HepG2 (cell line): ENCODE measurements around the gene ADGRL1. TPM values are rescaled to one million over a fixed set of nuclear protein-coding genes. Genes with fewer than 3 reads are reported as not detected.

Source experiments
- CC2D1A ChIP-seq: sonication (generic); formaldehyde crosslinking; IDR thresholded peaks from 2 replicates; pipeline ENCODE4 v1.8.1; 2023; ENCODE audit warnings: mild to moderate bottlenecking, missing genetic modification reagents
- CSRNP1 ChIP-seq: sonication (generic); formaldehyde crosslinking; IDR thresholded peaks from 2 replicates; pipeline ENCODE4 v1.8.1; 2023; ENCODE audit warnings: mild to moderate bottlenecking, missing genetic modification reagents
- FOSL2 ChIP-seq: sonication (generic); formaldehyde crosslinking; IDR thresholded peaks from 2 replicates; pipeline ENCODE4 v1.4.0; 2020; ENCODE audit warnings: missing genetic modification reagents
- GTF2F1 ChIP-seq: fragments of 150-350 bp; IDR thresholded peaks from 2 replicates; pipeline ENCODE4 v1.6.1; 2014; ENCODE audit warnings: low read length
- HOMEZ ChIP-seq: IDR thresholded peaks from 2 replicates; pipeline ENCODE4 v1.6.1; 2016; ENCODE audit warnings: low read depth
- MXD4 ChIP-seq: IDR thresholded peaks from 2 replicates; pipeline ENCODE4 v1.6.1; 2016; ENCODE audit warnings: mild to moderate bottlenecking, missing biosample characterization, missing genetic modification reagents
- NCOA2 ChIP-seq: sonication (generic); formaldehyde crosslinking; IDR thresholded peaks from 2 replicates; pipeline ENCODE4 v1.8.0; 2022; ENCODE audit warnings: inconsistent platforms
- RAD51 ChIP-seq: fragments of 450-650 bp; IDR thresholded peaks from 2 replicates; pipeline ENCODE4 v1.6.1; 2016; ENCODE audit warnings: borderline replicate concordance
- RNF2 ChIP-seq: fragments of 450-650 bp; conservative IDR thresholded peaks from 2 replicates; pipeline ENCODE4 v1.6.1; 2016; ENCODE audit warnings: low read depth
- SALL2 ChIP-seq: sonication (generic); formaldehyde crosslinking; IDR thresholded peaks from 2 replicates; pipeline ENCODE4 v1.8.1; 2023; ENCODE audit warnings: mild to moderate bottlenecking, missing genetic modification reagents, inconsistent platforms
- SP5 ChIP-seq: IDR thresholded peaks from 2 replicates; pipeline ENCODE4 v1.6.1; 2016; ENCODE audit warnings: low read depth, borderline replicate concordance
- TOPORS ChIP-seq: sonication (generic); formaldehyde crosslinking; IDR thresholded peaks from 2 replicates; pipeline ENCODE4 v1.8.0; 2023; ENCODE audit warnings: mild to moderate bottlenecking, missing genetic modification reagents
- ZC3H4 ChIP-seq: sonication (generic); formaldehyde crosslinking; IDR thresholded peaks from 2 replicates; pipeline ENCODE4 v1.4.0; 2020; ENCODE audit warnings: missing genetic modification reagents, borderline replicate concordance
- ZNF343 ChIP-seq: sonication (generic); formaldehyde crosslinking; IDR thresholded peaks from 2 replicates; pipeline ENCODE4 v1.4.0; 2020; ENCODE audit warnings: mild to moderate bottlenecking, missing genetic modification reagents
- ZNF431 ChIP-seq: sonication (generic); formaldehyde crosslinking; IDR thresholded peaks from 2 replicates; pipeline ENCODE4 v1.9.0; 2022; ENCODE audit warnings: missing genetic modification reagents, low read depth, mild to moderate bottlenecking, borderline replicate concordance
- ZNF484 ChIP-seq: sonication (generic); formaldehyde crosslinking; IDR thresholded peaks from 2 replicates; pipeline ENCODE4 v1.5.1; 2020; ENCODE audit warnings: mild to moderate bottlenecking, low read depth, missing genetic modification reagents, borderline replicate concordance
- ZNF557 ChIP-seq: sonication (generic); formaldehyde crosslinking; IDR thresholded peaks from 2 replicates; pipeline ENCODE4 v1.4.0; 2020; ENCODE audit warnings: missing genetic modification reagents
- ZNF652 ChIP-seq: IDR thresholded peaks from 2 replicates; pipeline ENCODE4 v1.6.1; 2016; ENCODE audit warnings: low read depth, borderline replicate concordance
- ZSCAN21 ChIP-seq: sonication (generic); formaldehyde crosslinking; IDR thresholded peaks from 2 replicates; pipeline ENCODE4 v1.8.0; 2022; ENCODE audit warnings: mild to moderate bottlenecking, missing genetic modification reagents, moderate library complexity, borderline replicate concordance
- polyA plus RNA-seq, 8 experiments: library from polyadenylated mRNA; depleted of rRNA in 3 of 8; stranded (reverse) in 7 of 8; unstranded in 1 of 8; fragments of >200 nt; fragmentation: Illumina TruSeq in 4 of 8; extraction: Trizol in 4 of 8; gene quantifications; 2 replicates each; pipeline versions ENCODE4 v1.2.1 to v1.2.3, GENCODE V29; 2011 to 2016; ENCODE audit warnings: low read depth in 4 of 8, missing spikeins in 1 of 8, mixed read lengths in 1 of 8; ENCODE audit not compliant: insufficient read depth in 1 of 8
- total RNA-seq, 5 experiments: library from RNA; depleted of rRNA; stranded (reverse); fragments of >200 nt; fragmentation: Illumina TruSeq; extraction: Trizol; gene quantifications; 2 replicates each; pipeline ENCODE4 v1.2.3, GENCODE V29; 2016; ENCODE audit warnings: low read depth in 1 of 5
- TF ChIP-seq, protein P1 (sequence below): sonication (generic); formaldehyde crosslinking; IDR thresholded peaks from 2 replicates; pipeline ENCODE4 v1.5.0; 2020; ENCODE audit warnings: mild to moderate bottlenecking, missing genetic modification reagents, moderate library complexity
- TF ChIP-seq, protein P2 (sequence below): sonication (generic); formaldehyde crosslinking; IDR thresholded peaks from 2 replicates; pipeline ENCODE4 v1.5.1; 2020; ENCODE audit warnings: missing genetic modification reagents, mild to moderate bottlenecking, borderline replicate concordance
- TF ChIP-seq, protein P3 (sequence below): sonication (generic); formaldehyde crosslinking; IDR thresholded peaks from 2 replicates; pipeline ENCODE4 v1.4.0; 2020; ENCODE audit warnings: missing genetic modification reagents, borderline replicate concordance

ADGRL1 gene
- total and polyA plus RNA-seq, 2 of the 13 experiments (the other 11 are each of a cell fraction or from before 2014, with no cell fraction given) = 0.49 to 1.7 TPM

GRCh38 chr19:14136509-14137281, 69.3 kb downstream of the ADGRL1 start, which contains the start of gene ASF1B (continued):
- TF ChIP-seq, protein P1, sequence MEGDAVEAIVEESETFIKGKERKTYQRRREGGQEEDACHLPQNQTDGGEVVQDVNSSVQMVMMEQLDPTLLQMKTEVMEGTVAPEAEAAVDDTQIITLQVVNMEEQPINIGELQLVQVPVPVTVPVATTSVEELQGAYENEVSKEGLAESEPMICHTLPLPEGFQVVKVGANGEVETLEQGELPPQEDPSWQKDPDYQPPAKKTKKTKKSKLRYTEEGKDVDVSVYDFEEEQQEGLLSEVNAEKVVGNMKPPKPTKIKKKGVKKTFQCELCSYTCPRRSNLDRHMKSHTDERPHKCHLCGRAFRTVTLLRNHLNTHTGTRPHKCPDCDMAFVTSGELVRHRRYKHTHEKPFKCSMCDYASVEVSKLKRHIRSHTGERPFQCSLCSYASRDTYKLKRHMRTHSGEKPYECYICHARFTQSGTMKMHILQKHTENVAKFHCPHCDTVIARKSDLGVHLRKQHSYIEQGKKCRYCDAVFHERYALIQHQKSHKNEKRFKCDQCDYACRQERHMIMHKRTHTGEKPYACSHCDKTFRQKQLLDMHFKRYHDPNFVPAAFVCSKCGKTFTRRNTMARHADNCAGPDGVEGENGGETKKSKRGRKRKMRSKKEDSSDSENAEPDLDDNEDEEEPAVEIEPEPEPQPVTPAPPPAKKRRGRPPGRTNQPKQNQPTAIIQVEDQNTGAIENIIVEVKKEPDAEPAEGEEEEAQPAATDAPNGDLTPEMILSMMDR = peak; percentile 93
- TF ChIP-seq ZNF557 (CRISPR knock-in tag) (no peak), MXD4 (peak; percentile 68), ZNF343 (CRISPR knock-in tag) (0 out of 2 replicates have a peak, but pooled peaks have one; percentile 10), ZSCAN21 (CRISPR knock-in tag) (peak; percentile 82; the same call in 1 of the 2 replicates), CSRNP1 (CRISPR knock-in tag) (peak; percentile 89), TOPORS (CRISPR knock-in tag) (peak; percentile 68; the same call in 1 of the 2 replicates), FOSL2 (CRISPR knock-in tag) (peak; percentile 16; the same call in 1 of the 2 replicates), NCOA2 (CRISPR knock-in tag) (peak; percentile 7; the same call in 1 of the 2 replicates), SALL2 (peak; percentile 71; the same call in 1 of the 2 replicates), HOMEZ (CRISPR knock-in tag) (peak; percentile 66), RNF2 (peak; percentile 80), ZNF431 (CRISPR knock-in tag) (no peak; the same call in 1 of the 2 replicates), GTF2F1 (no peak), CC2D1A (CRISPR knock-in tag) (0 out of 2 replicates have a peak, but pooled peaks have one; percentile 82), ZNF652 (CRISPR knock-in tag) (0 out of 2 replicates have a peak, but pooled peaks have one; percentile 9), ZC3H4 (CRISPR knock-in tag) (no peak), RAD51 (no peak), ZNF484 (CRISPR knock-in tag) (0 out of 2 replicates have a peak, but pooled peaks have one; percentile 10), SP5 (CRISPR knock-in tag) (peak; percentile 94)
- TF ChIP-seq, protein P2, sequence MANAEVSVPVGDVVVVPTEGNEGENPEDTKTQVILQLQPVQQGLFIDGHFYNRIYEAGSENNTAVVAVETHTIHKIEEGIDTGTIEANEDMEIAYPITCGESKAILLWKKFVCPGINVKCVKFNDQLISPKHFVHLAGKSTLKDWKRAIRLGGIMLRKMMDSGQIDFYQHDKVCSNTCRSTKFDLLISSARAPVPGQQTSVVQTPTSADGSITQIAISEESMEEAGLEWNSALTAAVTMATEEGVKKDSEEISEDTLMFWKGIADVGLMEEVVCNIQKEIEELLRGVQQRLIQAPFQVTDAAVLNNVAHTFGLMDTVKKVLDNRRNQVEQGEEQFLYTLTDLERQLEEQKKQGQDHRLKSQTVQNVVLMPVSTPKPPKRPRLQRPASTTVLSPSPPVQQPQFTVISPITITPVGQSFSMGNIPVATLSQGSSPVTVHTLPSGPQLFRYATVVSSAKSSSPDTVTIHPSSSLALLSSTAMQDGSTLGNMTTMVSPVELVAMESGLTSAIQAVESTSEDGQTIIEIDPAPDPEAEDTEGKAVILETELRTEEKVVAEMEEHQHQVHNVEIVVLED (CRISPR knock-in tag) = peak; percentile 92
- TF ChIP-seq, protein P3, sequence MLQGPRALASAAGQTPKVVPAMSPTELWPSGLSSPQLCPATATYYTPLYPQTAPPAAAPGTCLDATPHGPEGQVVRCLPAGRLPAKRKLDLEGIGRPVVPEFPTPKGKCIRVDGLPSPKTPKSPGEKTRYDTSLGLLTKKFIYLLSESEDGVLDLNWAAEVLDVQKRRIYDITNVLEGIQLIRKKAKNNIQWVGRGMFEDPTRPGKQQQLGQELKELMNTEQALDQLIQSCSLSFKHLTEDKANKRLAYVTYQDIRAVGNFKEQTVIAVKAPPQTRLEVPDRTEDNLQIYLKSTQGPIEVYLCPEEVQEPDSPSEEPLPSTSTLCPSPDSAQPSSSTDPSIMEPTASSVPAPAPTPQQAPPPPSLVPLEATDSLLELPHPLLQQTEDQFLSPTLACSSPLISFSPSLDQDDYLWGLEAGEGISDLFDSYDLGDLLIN (CRISPR knock-in tag) = peak; percentile 54; the same call in 1 of the 2 replicates
